ENCODE data around the gene NEK10.

DNA sequence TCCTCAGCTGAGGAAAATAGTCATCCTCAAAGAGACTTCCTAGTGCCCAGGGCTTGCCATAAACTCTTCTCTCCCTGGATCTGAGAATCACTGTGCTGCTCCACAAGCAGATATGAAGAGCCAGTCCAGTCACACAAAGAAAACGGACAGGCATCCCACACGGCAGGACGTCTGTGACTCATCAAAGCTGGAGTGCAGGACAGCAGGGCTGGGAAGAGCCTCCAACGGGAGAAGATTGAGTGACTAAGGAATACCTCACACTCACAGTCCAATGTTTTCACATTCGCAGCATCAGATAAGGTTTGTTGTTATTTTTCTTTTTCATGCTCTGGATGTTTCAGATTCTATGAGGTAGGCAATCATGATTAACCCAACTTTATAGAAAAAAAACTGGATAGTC is 57.8 kb downstream of the NEK10 start:
- TF ChIP-seq, protein P1, sequence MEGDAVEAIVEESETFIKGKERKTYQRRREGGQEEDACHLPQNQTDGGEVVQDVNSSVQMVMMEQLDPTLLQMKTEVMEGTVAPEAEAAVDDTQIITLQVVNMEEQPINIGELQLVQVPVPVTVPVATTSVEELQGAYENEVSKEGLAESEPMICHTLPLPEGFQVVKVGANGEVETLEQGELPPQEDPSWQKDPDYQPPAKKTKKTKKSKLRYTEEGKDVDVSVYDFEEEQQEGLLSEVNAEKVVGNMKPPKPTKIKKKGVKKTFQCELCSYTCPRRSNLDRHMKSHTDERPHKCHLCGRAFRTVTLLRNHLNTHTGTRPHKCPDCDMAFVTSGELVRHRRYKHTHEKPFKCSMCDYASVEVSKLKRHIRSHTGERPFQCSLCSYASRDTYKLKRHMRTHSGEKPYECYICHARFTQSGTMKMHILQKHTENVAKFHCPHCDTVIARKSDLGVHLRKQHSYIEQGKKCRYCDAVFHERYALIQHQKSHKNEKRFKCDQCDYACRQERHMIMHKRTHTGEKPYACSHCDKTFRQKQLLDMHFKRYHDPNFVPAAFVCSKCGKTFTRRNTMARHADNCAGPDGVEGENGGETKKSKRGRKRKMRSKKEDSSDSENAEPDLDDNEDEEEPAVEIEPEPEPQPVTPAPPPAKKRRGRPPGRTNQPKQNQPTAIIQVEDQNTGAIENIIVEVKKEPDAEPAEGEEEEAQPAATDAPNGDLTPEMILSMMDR (IDR thresholded peaks at IDR 0.05) = no peak
- no peak for TF ChIP-seq POLR2A (IDR thresholded peaks at IDR 0.05)

Measured in thyroid gland (tissue), 4 donors.